ENCODE data around the gene CFAP100. TPM values are rescaled to one million over a fixed set of nuclear protein-coding genes. Genes with fewer than 3 reads are reported as not detected.

The CFAP100 gene
- total RNA-seq, 1 experiment from 2014 or later = not detected

DNA sequence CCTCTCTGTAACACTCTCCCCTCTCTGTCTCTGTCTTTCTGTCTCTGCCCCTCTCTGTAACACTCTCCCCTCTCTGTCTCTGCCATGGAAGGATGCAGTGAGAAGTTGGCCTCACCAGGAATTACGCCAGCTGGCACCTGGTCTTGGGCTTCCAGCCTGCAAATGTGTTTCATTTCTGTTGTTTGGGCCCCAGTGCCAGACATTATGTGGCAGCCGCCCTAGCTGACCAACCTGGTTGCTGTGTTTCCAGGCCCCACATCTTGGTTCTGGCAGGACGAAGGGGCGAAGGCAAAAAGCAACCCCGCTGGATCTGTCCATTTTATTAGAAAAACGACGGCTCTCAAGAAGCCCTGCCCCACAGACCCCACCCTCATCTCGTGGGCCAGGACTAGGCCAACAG is 86.2 kb downstream of the CFAP100 start:
- Mint-ChIP-seq H3K4me1 (ENCODE audit: low read depth, unreplicated experiment) (peaks cover 13% of the 10 kb centered on the region), H3K4me3 (ENCODE audit: low read depth, unreplicated experiment) (no peak overlapping the region), H3K27ac (ENCODE audit: unreplicated experiment) (no peak overlapping the region), H3K27me3 (ENCODE audit: unreplicated experiment) (peaks cover 37% of the 10 kb centered on the region), H3K36me3 (ENCODE audit: insufficient read depth, unreplicated experiment) (peaks cover 15% of the 10 kb centered on the region), H3K9me3 (ENCODE audit: low read depth, unreplicated experiment) (no peaks in the 10 kb centered on the region)
- intact Hi-C loops (cut with micrococcal nuclease; ENCODE audit: unreplicated experiment) = no loop called here
- BruUV-seq (replicated peaks) = no TSS peak
- no peak for DNase-seq
- CTCF ChIA-PET = no interaction called here
- TF ChIP-seq, protein P1, sequence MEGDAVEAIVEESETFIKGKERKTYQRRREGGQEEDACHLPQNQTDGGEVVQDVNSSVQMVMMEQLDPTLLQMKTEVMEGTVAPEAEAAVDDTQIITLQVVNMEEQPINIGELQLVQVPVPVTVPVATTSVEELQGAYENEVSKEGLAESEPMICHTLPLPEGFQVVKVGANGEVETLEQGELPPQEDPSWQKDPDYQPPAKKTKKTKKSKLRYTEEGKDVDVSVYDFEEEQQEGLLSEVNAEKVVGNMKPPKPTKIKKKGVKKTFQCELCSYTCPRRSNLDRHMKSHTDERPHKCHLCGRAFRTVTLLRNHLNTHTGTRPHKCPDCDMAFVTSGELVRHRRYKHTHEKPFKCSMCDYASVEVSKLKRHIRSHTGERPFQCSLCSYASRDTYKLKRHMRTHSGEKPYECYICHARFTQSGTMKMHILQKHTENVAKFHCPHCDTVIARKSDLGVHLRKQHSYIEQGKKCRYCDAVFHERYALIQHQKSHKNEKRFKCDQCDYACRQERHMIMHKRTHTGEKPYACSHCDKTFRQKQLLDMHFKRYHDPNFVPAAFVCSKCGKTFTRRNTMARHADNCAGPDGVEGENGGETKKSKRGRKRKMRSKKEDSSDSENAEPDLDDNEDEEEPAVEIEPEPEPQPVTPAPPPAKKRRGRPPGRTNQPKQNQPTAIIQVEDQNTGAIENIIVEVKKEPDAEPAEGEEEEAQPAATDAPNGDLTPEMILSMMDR (IDR thresholded peaks at IDR 0.05; ENCODE audit: unreplicated experiment) = no peak

DNA sequence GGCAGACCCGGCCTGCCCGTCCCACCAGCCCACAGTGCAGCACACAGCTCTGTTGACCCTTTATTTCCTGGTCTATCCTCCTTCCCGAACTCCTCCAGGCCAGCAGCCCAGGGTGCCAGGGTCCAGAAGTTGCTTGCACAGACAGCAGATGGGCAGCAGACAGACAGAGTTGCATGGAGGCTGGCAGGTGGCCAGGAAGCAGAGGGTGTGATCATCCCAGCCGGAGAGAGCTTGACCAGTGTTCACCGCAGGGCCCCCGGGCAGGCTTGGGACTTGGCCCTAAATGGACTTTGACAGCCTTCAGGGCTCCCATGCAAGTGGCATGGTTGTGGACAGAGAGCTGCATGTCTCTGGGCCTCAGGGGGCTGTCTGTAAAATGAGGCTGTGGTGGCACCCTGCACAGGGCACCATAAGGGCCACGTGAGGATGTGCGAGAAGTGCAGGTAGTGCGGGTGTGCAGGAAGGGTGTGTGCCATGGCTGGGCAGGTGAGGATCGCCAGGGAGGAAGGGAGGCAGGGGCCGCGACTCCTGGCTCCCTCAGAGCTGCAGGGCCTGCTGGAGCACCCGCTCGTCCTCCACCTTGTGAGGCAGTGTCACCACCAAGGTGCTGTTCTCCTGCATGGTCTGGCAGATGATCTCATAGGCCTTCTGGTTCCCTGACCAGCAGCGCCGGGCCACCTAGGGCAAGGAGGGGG is 87.2 kb downstream of the CFAP100 start:
- Mint-ChIP-seq H3K36me3 (ENCODE audit: insufficient read depth, unreplicated experiment) (peaks cover 4% of the 10 kb centered on the region), H3K27ac (ENCODE audit: unreplicated experiment) (no peak overlapping the region), H3K9me3 (ENCODE audit: low read depth, unreplicated experiment) (no peaks in the 10 kb centered on the region), H3K4me1 (ENCODE audit: low read depth, unreplicated experiment) (peaks cover 5% of the 10 kb centered on the region), H3K27me3 (ENCODE audit: unreplicated experiment) (peaks cover 37% of the 10 kb centered on the region), H3K4me3 (ENCODE audit: low read depth, unreplicated experiment) (no peak overlapping the region)
- DNase-seq = no peak
- BruUV-seq (replicated peaks) = no TSS peak
- intact Hi-C loops (cut with micrococcal nuclease; ENCODE audit: unreplicated experiment) = no loop called here
- TF ChIP-seq, protein P1 (IDR thresholded peaks at IDR 0.05; ENCODE audit: unreplicated experiment) = no peak
- CTCF ChIA-PET = no interaction called here

DNA sequence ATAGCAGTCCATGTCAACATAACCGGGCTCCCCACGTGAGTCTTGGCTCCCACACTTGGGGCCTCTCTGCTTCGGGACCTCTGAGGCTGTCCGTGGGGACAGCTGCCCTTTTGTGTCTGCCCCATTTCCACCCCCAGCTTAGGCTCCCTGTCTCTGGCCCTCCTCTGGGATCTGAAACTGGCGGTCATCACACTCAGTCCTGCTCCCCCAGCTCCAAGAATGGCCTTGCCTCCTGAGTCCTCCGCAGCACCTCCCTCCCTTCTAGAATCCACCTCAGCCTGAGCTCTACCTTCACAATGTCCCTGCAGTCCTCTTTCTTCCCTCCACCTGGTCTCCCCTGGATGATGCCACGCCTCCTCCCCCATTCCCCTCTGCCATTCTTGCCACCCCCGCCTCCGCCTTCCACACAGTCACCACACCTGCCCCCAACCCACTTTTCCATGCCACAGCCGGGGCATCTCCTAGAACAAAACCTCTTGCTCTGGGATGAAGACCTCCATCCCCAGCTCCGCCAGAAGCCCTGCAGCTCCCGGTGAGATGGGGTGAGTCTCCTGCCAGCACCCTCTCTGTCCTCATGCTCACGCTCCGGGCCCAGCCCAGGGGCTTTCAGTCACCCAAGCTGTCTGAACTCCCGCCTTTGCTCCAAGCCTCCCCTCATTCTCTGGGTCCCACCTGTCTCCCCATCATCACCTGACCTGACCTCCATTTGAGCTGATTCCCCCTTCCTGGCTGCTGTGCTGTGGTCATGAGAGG is 88.0 kb downstream of the CFAP100 start:
- BruUV-seq (replicated peaks) = no TSS peak
- CTCF ChIA-PET = no interaction called here
- Mint-ChIP-seq H3K9me3 (ENCODE audit: low read depth, unreplicated experiment) (no peaks in the 10 kb centered on the region), H3K4me3 (ENCODE audit: low read depth, unreplicated experiment) (no peak overlapping the region), H3K4me1 (ENCODE audit: low read depth, unreplicated experiment) (no peaks in the 10 kb centered on the region), H3K27ac (ENCODE audit: unreplicated experiment) (no peak overlapping the region), H3K27me3 (ENCODE audit: unreplicated experiment) (peaks cover 37% of the 10 kb centered on the region), H3K36me3 (ENCODE audit: insufficient read depth, unreplicated experiment) (no peaks in the 10 kb centered on the region)
- no peak for DNase-seq
- intact Hi-C loops (cut with micrococcal nuclease; ENCODE audit: unreplicated experiment) = no loop called here
- TF ChIP-seq, protein P1 (IDR thresholded peaks at IDR 0.05; ENCODE audit: unreplicated experiment) = no peak

DNA sequence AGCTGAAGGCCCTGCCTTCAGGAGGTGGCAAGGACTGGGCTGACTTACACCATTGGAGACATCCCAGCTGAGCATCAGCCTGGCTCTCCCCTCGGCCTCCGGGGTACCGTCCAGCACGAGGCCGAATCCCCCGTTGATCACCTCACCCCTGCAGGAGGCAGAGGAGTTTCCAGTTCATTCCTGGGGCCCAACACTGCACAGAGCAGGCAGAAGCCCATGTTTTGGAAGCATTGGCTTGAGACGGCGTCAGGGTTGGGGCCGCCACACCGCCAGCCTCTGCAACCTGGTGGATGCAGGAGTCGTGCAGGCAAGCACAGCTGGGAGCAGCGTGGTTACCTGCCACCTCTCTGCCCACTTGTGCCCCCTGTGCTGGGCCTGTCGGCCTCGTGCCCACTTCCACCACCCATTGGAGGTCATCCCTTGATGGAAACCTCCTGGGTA is 88.6 kb downstream of the CFAP100 start:
- Mint-ChIP-seq H3K27me3 (ENCODE audit: unreplicated experiment) (peaks cover 37% of the 10 kb centered on the region), H3K27ac (ENCODE audit: unreplicated experiment) (no peak overlapping the region), H3K9me3 (ENCODE audit: low read depth, unreplicated experiment) (no peaks in the 10 kb centered on the region), H3K4me3 (ENCODE audit: low read depth, unreplicated experiment) (no peak overlapping the region), H3K4me1 (ENCODE audit: low read depth, unreplicated experiment) (no peaks in the 10 kb centered on the region), H3K36me3 (ENCODE audit: insufficient read depth, unreplicated experiment) (no peaks in the 10 kb centered on the region)
- no peak for DNase-seq
- TF ChIP-seq, protein P1 (IDR thresholded peaks at IDR 0.05; ENCODE audit: unreplicated experiment) = no peak
- BruUV-seq (replicated peaks) = no TSS peak
- intact Hi-C loops (cut with micrococcal nuclease; ENCODE audit: unreplicated experiment) = no loop called here
- CTCF ChIA-PET = no interaction called here

Data from Calu3 (cell line).